SH-SY5Y (cell line): ENCODE measurements around the gene MCAT.

Experiments used
- GATA2 ChIP-seq: IDR thresholded peaks from 2 replicates; pipeline ENCODE4 v1.6.1; 2011; ENCODE audit warnings: mild to moderate bottlenecking, low read depth, low read length
- GATA3 ChIP-seq: IDR thresholded peaks from 2 replicates; pipeline ENCODE4 v1.6.1; 2011; ENCODE audit warnings: low read depth, mild to moderate bottlenecking, low read length, moderate library complexity

- TF ChIP-seq GATA2 (no peak), GATA3 (no peak)
Observed at GRCh38 chr22:43098356-43098755, 44.8 kb downstream of the MCAT start.
